OCI-M2 (cell line): ENCODE measurements around the gene SERTM1.

Experiments
- DNase-seq: peaks from one replicate; lab custom pipeline; 2025; ENCODE audit not compliant: unreplicated experiment; lab: John Stamatoyannopoulos, UW

Gene SERTM1

DNA sequence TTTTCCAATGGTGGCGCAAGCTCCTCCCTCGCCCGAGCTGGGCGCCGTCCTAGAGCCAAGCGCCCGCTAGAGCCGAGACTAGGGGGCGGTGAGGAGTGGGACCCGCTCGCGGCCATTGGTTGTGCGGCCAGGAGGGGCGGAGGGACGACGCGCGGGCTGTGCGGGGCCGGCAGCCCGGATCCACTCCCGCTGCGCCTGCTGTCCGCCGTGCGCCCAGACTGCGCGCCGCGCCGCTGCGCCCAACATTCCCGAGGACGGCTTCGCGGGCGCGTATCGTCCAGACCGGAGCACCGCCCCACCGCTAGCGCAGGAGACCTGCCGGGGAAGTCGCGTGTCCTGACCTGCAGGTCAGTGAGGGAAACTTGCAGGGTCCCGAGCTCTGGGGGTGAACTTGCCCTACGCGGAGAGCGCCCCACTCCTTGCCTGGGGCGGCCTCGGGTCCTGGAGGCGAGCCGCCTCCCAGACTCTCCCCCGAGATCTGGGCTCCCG, at the start of gene SERTM1:
SERTM1 (plus strand) TSS at position 183 of the 489 bp plus-strand sequence. CDS start 21,059 bp downstream, outside the sequence.
- no peak for DNase-seq

DNA sequence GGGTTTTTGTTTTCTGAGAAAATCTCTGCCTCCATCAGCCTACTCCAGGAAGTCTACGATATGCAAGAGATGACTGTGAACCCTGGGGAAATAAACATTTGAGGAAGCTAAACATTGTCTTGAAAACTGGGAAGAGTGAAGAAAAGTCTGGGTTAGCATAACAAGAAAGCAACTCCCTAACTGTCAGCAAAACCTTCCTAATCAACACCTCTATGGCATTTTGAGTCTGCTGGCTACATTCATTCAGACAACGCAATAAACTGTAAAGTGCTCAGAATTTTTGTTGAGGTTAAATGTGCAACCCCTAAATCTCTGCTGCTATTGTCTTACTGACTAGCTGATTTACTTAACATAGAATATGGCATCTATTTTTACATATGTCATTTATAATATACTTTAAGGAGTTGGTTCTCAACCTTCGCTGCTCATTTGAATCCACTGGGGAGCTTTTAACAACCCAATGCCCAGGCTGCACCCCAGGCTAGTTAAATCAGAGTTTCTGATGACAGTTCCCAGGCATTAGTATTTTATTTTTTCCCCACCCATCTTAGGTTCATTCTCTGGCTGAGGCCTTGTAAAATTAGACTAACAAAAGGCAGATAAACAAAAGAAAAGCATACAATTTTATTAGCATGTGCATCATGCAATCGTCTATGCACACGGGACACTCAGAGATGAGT, 45.3 kb upstream of the SERTM1 start:
- no peak for DNase-seq

GRCh38 chr13:36629057-36629385, 44.8 kb upstream of the SERTM1 start:
- no peak for DNase-seq

- no peak for DNase-seq
Measured at GRCh38 chr13:36630181-36630803, 43.5 kb upstream of the SERTM1 start.

DNA sequence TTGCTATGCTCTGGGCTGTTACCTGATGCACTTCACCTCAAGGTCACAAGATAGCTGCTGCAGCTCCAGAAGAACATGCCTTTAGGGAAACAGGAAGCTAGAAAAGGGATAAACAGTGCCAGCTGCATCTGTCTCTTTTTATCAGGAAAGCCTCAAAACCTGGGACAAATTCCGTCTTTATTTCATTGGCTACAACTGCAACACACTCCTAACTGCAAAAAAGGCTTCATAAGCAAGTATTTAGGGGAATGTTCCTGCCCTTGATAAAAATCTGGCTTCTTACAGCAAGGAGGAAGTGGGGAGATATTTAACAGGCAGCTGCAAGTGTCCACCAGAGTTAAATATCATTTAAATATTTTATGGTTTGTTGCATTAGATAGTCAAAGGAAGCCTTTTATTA, 34.2 kb upstream of the SERTM1 start:
- no peak for DNase-seq

DNA sequence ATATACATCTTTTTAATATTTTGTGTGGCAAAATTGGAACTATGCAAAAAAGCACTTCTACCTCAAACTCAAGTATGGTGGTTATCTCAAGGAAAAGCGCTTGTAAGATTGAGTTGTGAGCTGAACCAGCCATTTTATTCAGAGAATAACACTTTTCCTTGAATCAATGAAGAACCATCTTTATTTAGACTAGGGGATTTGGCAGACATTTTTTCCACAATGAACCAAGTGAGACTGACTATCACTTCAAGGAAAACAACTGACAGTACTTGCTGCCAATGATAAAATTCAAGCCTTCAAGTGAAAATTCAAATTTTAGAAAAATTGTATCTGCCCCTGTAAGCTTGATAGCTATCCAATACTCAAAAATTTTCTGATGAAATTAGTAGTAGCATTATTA, 23.2 kb upstream of the SERTM1 start:
- no peak for DNase-seq

DNA sequence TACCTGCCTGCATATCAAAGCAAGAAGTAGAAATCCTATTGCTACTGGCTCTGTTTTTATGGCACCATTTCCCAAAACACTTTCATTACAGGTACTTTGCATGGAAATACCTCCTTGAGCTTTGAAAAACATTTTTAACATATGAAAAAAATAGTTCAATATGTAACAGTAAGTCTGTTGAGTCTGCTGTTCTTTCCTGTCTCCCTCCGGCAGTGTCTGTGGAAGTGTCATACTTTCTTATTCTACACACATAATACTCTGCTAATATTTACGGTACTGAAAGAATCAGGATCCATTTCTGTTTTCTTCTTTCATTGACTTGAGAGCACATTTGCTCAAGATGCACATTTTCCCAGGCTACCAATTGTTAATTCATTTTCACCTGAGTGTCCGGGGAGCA, 8.2 kb upstream of the SERTM1 start:
- DNase-seq = no peak

- DNase-seq = no peak
Measured at GRCh38 chr13:36666477-36667229, 7.2 kb upstream of the SERTM1 start.

GRCh38 chr13:36668316-36668715, 5.5 kb upstream of the SERTM1 start:
- no peak for DNase-seq

- no peak for DNase-seq
Measured at GRCh38 chr13:36673352-36673751, 468 bp upstream of the SERTM1 start.

- DNase-seq = no peak
Measured at GRCh38 chr13:36674337-36675212, 755 bp downstream of the SERTM1 start.

- no peak for DNase-seq
Measured at GRCh38 chr13:36675213-36675536, 1.4 kb downstream of the SERTM1 start.

DNA sequence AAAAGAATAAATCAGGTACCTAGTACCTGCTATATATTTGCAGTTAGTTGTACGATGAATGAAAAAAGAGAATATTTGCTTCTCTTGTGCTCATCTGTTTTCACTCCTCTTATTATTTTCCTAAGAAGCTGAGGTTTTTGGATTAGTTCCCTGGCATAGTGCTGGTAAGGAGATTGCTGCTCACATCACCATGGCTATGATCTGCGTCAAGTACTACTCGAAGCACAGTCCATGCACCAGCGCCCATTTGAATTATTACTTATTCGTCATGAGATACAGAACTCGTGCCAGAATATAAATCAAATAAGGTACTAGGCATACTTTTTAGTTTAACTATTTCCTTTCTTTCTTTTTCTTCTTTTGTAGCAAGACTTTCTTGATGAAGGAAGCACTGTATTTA, 7.1 kb downstream of the SERTM1 start:
- DNase-seq = no peak

GRCh38 chr13:36681894-36682624, 8.2 kb downstream of the SERTM1 start:
- DNase-seq = no peak

DNA sequence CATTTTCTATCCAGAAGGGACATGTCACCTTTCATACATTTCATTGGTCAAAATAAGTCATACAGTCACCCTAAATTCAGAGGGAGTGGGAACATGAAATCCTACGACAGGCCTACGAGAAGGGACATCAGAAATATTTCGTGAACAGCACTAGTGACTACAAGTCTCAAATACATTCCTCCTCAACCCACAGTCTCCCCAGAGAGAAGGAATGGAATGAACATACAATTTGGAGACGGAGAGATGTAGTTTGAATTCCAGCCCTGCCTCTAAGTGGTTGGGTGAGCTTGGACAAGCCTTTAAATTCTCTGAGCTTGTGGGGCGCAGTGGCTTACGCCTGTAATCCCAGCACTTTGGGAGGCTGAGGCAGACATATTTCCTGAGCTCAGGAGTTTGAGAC, 9.9 kb downstream of the SERTM1 start:
- DNase-seq = no peak

GRCh38 chr13:36685927-36686326, 12.1 kb downstream of the SERTM1 start:
- no peak for DNase-seq

GRCh38 chr13:36696410-36697010, 22.7 kb downstream of the SERTM1 start:
- DNase-seq = no peak

- no peak for DNase-seq
Measured at GRCh38 chr13:36700170-36700569, 26.4 kb downstream of the SERTM1 start.

- DNase-seq = no peak
Measured at GRCh38 chr13:36706755-36707154, 32.9 kb downstream of the SERTM1 start.
